GM21786 (cell line): ENCODE data around the gene SENP1.

Source experiments
- ATAC-seq: cut with Tn5 transposase; IDR thresholded peaks from one replicate; pipeline ENCODE4 v1.9.1; 2021; ENCODE audit not compliant: unreplicated experiment

Gene SENP1

GRCh38 chr12:48068457-48068856, 37.4 kb downstream of the SENP1 start:
- ATAC-seq = no peak

- no peak for ATAC-seq
Measured at GRCh38 chr12:48067250-48067938, 38.5 kb downstream of the SENP1 start.

- ATAC-seq = no peak
Measured at GRCh38 chr12:48065041-48065440, 40.8 kb downstream of the SENP1 start.

- ATAC-seq = no peak
Measured at GRCh38 chr12:48063530-48063929, 42.3 kb downstream of the SENP1 start.

GRCh38 chr12:48061938-48062719, 43.8 kb downstream of the SENP1 start:
- ATAC-seq = no peak

DNA sequence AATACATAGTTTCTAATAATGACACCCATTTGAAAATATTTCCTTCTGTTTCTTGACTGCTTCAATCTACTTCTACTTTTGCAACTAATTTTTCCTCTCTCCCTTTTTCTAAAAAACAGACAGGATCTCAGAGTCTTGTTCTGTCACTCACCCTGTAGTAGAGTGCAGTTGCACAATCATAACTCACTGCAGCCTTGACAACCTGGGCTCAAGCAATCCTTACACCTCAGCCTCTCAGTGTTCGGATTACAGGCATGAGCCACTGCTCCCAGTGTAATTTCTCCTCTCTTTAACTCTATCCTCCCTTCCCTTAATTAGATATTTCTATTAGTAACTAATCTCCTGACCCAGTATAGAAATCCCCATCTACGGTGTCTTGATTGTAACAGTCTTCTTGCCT, 45.4 kb downstream of the SENP1 start:
- no peak for ATAC-seq

DNA sequence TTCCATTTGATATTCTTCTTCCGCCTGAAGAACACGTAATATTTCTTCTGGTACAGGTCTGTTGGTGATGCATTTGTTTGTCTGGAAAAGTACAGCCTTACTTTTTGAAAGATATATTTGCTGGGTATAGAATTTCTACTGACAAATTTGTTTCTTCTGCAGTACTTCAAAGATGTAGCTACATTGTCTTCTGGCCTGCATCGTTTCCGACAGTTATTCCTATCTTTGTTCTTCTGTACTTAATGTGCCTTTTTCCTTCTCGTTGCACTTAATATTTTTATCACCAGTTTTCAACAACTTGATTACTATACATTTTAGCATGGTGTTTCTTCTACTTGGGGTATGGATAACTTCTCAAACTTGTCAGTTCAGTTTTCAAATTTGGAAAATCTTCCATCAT, 47.1 kb downstream of the SENP1 start:
- no peak for ATAC-seq

DNA sequence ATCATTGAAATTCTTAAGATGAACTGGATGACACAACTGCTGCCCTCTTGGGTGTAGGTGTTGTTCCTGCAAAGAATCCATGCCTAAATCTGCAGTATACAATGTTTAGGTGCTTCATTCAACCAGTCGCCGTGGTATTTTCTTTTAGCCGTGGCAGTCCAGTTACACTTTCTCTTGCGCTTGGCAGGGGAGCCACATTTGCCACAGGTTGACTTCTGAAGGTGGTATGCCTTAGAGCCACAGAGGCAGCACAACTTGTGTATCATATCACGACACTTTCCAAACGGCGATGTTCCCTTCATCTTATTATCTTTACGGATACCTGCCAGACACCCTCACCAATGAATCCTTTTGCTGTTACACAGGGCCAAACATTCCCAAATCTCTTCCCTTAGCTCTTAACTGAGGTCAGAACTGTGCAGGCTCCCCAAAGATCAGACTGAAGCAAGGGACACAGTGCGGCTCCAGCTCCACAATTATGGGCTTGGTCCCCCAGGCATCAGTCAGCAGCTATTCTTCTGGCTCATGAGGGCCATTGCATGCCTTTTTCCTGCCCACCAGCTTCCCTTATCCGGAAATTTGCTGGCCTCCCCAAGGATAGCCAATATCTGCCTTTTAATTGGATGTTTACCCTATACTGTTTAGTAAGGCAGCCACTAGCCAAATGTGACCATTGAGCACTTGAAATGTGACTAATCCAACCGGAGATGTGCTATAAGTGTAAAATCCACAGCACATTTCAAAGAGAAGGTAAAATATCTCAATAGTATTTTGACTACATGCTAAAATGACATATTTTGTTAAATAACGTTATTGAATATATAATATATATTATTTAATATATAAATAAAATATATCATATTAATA, 50.7 kb downstream of the SENP1 start:
- ATAC-seq = no peak

DNA sequence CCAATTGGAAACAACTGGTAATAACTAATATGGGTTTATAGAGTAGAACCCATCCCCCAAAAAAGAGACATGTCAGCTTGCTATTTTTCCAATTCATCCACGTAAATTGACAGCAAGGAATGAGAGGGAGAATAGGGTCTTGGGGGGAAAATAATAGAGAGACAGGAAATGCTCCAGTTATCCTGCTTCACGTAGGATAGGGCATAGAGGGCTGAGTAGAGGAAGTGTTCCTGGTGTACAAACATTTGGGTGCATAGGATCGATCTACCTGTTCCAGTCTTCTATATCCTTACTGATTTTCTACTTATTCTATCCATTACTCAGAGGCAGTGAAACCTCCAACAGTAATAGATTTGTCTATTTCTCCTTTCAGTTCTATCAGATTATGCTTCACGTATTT, 52.0 kb downstream of the SENP1 start:
- ATAC-seq = no peak

- ATAC-seq = no peak
Measured at GRCh38 chr12:48053122-48053521, 52.8 kb downstream of the SENP1 start.

GRCh38 chr12:48051681-48052080, 54.2 kb downstream of the SENP1 start:
- no peak for ATAC-seq

- no peak for ATAC-seq
Measured at GRCh38 chr12:48050174-48050573, 55.7 kb downstream of the SENP1 start.

DNA sequence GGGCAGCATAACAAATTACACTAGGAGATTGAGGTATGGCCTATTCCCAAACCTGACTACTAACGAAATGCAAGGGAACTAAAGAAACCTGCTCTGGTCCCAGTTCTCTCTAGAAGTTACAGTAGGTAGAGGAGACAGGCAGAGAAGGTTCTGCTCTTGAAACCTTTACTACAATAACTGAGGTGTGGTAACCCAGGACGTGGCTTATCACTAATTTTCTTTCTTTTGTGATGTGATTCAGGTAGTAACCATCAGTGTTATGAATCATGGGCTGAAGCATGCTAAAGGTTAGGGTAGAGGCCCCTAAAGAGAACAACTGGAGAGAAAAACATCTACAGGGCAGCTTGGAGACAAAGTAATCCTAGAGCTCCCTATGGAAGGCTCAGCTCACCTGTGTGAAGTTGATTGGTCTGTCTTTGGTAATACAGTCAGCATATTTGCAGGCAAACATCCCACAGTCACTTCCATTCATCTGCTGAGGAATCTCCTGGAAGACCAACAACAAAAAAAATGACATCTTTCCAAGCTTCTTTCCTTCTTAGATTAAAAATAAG, 59.8 kb downstream of the SENP1 start:
- ATAC-seq = no peak

DNA sequence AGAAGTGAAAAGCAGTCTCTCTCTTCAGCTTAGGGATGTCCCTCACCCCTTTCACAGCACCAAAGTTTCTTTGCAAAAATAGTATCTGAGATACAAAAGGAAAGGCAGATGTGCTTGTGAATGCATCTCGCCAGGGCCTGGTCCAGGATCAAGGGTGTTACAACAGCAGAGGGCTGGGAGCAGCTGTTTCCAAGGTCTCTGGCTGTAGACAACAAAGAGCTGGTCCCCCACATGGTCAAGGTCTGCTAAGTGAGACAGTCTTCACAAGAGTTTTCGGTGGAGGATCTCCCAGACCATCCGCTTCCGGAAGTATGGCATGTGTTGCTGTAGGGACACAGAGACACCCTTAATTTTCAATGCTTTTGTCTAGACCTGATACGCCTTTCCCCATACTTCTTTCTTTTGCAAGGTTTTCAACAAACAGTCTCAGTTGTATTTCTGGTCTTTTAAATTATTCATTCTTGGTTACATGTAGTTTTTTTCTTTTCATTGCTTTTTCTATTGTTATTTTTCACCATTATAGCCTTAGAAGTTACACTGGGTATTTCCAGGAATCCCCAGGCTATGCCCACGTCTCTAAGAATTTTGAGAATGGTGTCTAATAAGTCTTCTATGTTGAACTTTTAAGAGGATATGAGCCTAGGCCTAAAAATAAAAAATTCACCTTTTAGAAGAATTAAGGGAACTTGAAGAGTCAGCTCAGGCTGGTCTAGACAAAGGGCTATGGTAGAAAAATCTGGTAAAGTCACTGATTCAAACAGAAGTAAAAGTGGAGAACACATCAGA, 60.6 kb downstream of the SENP1 start:
- ATAC-seq = no peak

- ATAC-seq = no peak
Measured at GRCh38 chr12:48044396-48044795, 61.5 kb downstream of the SENP1 start.

DNA sequence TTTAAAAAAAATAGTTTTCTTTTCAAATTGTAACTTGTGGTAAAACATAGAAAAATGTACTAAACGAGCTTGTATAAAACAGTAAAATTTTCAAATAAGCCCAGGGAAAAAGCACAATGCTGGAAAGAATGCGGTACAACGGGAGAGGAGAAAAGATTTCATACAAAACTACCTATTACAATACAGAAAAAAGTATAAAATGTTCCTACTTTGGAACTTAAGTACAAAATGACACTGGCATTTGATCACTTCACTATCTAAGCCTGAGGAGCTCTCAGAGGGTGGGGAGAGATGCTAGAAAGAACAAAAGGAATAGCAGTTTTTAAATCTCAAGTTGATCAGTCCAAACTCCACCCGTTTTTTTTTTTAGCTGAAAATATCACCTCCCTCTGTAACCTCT, 62.1 kb downstream of the SENP1 start:
- ATAC-seq = no peak

DNA sequence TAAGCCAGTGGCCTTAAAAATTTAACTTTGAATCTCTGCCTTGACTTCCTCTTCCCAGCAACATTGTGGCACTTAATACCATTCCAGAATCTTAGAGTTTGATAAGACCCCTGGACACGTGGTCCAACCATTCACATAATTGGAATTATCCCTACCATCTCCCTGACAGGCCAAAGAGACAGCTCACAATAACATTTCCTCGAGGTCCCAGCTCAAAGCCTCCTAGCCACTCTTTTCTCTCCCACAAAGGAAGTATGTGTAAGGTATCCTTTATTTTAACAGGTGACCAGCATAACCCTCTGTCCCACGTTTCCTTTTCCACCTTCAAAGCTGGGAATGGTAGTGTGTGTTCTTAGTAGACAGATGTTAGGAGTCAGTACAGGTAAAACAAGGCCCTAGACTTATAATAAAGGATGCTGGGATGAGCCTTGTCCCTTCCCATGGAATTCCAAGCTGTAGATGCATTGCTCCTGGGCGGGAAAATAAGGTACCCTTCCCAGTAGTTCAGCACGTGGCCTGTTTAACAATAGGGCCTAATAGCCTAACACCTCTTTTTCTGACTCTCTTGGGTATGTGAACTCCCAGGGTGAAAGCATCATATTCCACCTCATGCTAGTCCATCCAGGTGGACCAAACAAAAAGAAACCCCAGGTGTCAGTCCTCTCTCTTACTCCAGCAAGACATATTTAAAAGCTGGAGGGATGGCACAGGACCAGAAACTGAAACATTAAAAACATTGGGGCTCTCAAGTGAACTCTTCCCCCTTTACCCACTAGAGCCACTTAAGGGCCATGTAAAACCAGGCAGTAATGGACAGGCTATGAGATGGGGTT, 64.1 kb downstream of the SENP1 start:
- no peak for ATAC-seq

GRCh38 chr12:48040354-48040753, 65.5 kb downstream of the SENP1 start:
- no peak for ATAC-seq

DNA sequence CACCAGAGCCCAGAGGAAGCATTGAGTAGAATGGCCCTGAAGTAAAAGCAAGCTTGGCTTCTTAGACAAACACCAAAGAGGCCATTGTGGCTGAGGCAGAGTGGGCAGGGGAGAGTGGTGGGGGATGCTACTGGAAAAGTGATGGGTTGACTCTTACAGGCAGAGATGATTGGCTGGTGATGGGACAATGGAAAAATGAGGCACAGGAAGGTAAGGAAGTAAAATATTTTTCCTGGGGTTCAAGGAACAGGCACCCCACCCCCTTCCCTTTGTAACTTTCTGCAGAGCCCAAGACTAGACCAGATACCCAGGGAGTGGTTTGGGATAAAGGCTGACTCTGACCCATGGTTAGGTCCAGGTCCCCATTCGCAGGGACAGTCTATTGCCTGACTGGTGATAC, 66.7 kb downstream of the SENP1 start:
- no peak for ATAC-seq

DNA sequence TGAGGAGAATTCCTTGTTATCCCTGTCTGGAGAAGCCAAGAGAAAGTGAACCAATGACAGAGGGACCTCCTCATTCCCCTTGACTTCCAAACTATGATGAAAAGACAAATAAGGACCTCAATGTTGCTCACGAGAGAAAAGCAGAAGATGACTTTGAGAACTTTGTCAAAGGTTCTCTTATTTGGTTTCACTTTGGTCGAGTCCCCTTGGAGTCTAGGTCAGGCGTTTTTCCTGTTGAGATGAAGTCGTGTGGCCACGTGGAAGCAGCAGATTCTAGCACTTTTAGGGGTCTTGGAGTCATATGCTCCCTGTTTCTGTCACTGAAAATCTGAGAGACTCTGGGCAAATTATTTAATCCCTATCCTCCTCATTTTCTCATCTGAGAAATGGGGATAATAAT, 67.8 kb downstream of the SENP1 start:
- ATAC-seq = no peak
